ENCODE results near the gene PPIL6. TPM values are rescaled to one million over a fixed set of nuclear protein-coding genes. Genes with fewer than 3 reads are reported as not detected.

PPIL6 gene
- polyA plus RNA-seq, 4 donors = 15.4 to 18.8 (median 18.4) TPM

DNA sequence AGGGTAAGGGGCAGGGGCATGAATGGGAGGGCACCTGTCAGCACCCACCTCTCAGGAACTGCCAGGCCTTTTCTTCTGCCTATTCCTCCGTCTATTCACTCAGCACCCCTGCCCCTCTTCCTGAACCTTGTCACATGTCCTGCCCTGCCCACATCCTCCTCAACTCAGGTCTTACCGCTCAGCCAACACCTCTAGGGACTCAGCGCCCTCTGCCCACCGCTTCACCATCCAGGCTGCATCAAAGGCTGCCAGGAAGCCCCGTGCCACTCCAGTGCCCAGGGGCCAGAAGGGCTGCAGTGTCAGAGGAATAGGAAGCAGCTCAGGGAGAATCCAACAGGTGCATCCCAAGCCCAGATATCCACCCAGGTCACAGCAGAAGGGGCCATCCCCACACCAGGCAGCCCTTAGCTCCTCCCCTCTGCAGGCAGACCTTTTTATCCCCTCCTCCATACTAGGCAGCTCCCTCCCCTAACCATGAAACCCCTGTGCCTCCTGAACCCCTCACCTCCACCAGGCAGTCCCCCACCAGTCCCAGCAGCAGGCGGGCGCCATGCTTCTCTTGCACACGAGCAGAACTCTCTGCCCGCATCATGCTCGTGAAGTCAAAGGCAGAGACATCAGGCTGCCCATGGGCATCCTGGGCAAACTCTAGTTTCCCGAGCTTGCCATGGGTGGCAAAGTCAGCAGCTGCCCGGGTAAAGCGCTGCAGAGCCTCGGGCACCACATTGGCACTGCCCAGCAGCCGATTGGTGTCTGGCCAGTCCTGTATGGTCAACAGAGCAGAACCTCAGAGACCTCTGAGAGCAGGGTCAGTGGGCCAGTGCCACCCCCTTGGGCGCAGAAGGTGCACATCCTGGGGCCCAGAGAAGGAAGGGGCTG lies 9.6 kb upstream of the PPIL6 start:
- no peak for DNase-seq (ENCODE audit: low read depth in 4 of 4, low spot score in 2 of 4)

DNA sequence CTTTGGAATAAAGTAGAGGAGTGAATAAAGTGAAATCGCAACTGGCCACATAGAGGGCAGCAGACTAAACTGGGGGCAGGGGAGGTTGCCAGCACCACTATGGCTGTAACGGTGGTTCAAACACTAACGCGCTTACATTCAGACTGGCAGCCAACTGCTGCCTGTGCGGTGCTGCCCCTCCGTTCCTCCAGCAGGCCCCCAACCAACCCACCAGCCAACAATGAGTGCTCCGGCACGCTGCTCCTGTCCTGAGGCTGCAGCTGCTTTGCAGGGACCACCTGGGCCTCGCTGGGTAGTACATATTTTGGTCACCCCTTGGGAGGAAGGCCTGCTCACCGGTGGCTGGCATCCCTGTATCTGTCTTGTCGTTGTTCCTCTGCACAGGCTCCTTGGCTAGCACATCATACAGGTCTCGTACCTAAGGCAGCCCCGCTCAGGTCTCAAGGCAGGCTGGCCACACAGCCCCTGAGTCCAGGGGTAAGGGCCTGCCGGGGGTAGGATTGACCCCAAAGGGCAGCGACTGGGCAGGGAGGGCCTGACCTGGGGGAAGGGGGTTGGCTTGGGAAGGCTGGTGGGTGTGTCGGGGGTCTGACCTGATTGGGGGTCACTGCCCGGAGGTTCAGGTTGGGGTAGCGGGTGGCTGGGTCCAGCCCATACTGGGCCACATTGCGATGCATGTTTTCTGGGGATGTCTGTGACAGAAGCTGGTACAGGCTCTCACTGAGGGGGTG lies 8.8 kb upstream of the PPIL6 start:
- DNase-seq (ENCODE audit: low read depth in 4 of 4, low spot score in 2 of 4) = no peak

DNA sequence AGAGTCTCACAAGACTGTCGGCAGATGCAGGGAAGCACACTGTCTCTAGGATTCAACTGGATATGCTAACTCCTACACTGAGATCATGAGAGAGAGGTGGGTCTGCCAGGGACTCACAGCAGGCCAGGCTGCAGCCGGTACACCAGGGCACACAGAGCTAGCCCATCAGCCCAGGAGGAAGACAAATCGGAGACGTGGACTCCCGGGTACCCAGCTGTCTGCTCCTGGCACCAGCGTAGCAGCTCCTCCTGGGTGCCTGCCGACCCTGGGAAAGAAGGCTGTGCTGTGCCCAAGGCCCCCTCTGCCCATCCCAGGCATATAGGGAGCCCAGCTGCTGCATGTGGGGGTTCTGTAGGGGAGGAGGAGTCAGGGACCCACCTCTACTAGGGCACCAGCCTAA lies 8.2 kb upstream of the PPIL6 start:
- DNase-seq (ENCODE audit: low read depth in 4 of 4, low spot score in 2 of 4) = no peak

DNA sequence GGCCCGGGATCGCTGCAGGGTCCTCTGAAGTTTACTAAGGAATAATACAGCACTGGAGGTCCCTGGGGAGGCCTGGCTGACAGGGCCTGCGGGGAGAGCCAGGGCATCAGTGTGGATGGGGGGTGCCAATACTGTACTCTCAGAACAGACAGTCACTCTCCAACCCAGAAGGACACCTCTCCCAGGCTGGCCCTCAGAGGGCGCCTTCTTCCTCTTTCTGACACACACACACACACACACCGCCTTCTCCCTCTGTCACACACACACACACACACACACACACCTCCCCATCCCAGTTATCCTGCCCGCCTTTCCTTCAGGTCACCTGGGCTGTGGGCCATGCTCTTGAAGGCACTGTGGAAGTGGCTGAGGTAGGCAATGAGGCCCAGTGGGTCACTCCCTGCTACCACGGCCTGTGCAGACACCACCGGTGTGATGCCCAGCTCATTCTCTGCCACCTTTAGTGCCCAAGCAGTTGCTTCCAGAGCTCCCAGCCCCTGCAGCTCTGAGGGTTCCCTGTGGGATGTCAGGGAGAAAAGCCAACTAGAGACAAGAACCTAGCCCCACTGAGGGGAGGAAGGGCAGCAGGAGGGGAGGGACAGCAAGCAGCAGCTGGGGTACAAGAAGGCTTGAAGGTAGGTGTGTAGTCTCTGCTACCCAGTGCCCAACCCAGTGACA lies 7.6 kb upstream of the PPIL6 start:
- DNase-seq (ENCODE audit: low read depth in 4 of 4, low spot score in 2 of 4) = no peak

DNA sequence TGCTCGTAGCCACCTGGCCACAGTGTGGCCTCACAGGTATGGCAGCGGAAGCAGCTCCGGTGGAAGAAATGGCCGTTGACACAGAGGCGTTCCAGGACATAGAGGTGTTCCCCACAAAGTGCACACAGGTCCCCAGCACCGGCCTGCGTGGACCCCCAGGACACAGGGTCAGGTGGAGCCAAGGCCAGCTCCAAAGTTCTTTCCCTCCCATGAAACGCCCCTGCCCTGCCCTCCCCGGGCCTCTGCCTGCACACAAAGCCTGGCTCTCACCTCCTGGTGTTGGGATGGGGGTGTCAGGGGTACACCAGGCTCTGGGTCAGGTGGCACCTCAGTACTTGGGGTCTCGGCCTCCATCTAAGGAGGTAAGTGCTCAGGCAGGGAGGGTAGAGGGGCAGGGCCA lies 6.7 kb upstream of the PPIL6 start:
- DNase-seq (ENCODE audit: low read depth in 4 of 4, low spot score in 2 of 4) = no peak

DNA sequence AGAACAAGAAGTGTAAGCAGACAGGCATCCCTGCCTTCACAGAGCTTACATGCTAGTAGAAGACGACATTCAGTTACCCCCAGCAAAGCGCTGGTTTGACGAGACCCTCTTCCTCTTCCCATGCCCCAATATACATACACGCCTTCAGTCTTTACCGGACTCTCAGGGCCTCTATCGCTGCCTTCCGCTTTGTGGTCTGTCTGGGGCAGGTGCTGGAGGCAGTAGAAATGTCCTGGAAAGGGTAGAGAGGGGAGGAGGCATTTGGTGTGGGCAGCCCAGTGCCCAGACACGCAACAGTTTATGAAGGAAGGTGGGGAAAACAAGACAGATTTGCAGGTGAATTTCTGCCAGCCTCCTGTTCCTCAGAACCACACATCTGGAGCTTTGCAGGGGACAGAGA lies 6.1 kb upstream of the PPIL6 start:
- no peak for DNase-seq (ENCODE audit: low read depth in 4 of 4, low spot score in 2 of 4)

DNA sequence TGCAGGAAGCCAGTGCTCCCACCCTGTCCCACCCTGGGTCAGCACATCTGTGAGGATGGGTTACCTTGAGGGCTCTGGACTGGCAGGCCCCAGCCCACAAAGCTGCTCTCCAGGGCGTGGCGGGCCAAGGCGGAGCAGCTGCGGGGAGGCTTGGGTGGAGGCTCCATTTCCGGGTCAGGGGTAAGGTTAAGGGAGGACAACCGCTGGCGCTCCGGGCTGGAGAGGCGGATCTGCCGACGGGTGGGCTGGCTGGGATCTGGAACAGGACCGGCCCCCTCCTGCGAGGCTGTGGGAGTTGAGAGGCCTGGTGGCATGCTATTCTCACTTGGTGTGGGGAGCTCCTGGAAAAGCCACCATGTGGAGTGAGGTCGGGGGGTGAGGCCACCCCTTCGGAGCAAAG lies 5.6 kb upstream of the PPIL6 start:
- no peak for DNase-seq (ENCODE audit: low read depth in 4 of 4, low spot score in 2 of 4)

DNA sequence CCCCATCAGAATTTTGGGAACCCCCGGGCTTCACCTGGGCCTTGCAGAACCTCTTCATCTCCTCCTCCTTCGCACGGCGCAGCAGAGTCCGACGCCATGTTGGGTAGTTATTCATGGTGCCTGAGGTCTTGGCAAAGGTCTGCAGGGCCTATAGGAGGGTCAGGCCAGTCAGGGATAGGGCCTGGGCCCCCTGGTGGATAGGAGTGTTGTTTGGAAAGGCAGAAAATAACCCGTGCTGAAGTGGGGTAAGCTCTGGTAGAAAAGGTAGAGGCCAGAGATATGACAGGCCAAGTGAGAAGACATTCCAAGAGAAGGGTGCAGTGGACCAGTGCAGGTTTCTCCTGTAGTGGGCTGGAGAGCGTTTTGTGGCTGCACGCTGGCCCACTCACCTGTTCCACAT lies 5.0 kb upstream of the PPIL6 start:
- no peak for DNase-seq (ENCODE audit: low read depth in 4 of 4, low spot score in 2 of 4)

DNA sequence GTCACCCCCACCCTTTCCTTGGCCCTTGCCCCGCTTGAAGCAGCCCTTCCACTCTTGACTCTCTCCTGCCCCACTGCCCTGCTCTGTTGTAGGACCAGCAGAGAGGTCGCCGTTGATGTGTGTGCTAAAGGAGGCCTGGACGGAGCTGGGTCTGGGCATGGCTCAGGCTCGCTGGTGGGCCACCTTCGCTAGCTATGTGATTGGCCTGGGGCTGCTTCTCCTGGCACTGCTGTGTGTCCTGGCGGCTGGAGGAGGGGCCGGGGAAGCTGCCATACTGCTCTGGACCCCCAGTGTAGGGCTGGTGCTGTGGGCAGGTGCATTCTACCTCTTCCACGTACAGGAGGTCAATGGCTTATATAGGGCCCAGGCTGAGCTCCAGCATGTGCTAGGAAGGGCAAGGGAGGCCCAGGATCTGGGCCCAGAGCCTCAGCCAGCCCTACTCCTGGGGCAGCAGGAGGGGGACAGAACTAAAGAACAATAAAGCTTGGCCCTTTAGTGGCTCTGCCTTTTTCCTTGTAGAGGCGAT lies 3.1 kb upstream of the PPIL6 start:
- DNase-seq (ENCODE audit: low read depth in 4 of 4, low spot score in 2 of 4) = no peak

DNA sequence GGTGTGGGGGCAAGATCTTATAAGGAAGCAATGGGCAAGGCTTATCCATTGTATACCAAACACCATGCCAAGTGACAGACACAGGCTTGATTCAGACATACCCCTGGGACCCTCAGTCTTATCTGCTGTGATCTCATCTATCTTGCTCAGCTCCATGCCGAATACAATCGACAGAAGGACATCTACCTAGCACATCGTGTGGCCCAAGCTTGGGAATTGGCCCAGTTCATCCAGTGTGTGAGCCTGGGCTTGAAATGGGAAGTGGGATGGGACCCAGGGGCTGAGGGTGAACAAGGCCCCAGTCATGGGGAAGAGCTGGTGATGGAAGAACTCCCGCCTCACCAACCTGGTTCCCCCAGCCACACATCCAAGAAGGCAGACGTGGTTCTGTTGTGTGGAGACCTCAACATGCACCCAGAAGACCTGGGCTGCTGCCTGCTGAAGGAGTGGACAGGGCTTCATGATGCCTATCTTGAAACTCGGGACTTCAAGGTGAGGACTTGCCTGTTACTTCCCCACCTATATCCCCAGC lies 2.0 kb upstream of the PPIL6 start:
- DNase-seq (ENCODE audit: low read depth in 4 of 4, low spot score in 2 of 4) = no peak

DNA sequence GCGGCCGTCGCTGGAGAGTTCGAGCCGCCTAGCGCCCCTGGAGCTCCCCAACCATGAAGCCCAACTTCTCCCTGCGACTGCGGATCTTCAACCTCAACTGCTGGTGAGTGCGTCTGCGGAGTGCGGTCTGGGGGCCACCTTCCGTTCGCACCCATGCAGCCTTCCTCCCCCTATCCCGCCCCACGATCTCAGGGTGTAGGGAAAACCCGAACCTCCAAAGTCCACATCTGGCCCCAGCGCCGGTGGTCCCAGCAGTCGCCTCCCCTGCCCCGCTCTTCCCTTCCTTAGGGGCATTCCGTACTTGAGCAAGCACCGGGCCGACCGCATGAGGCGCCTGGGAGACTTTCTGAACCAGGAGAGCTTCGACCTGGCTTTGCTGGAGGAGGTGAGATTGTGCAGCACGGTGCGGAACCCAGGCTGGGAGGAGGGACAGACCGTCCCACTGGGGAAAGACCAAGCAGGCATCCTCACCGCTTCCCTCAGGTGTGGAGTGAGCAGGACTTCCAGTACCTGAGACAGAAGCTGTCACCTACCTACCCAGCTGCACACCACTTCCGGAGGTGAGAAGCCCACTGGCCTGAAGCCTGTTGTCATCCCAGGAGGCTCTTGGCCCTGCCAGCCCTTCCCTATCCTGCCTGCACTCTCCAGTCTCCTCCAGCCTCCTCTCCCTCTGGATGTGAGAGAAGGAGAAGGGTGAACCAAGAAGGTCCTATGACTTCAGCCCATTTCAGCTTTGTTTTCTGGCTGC lies 815 bp upstream of the PPIL6 start:
- DNase-seq (ENCODE audit: low read depth in 4 of 4, low spot score in 2 of 4) = no peak

DNA sequence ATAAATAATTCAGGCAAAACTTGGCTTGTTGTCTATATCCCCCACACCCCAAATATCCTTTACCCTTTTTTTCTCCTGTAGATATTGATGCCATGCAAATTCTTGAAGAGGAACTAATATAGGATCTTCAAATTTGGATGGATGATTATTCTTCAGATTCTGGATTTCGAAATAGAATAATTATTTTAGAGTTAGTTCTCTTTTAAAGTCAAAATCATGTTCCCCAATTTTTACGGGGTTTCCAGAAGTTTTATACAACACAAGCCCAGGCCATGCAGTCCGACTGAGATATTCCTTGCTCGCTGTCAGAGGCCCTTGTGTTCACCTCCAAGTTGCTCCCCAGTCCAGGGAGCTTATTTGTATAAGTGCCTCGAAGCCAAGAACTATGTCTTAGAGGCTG lies 4.4 kb downstream of the PPIL6 start:
- no peak for DNase-seq (ENCODE audit: low read depth in 4 of 4, low spot score in 2 of 4)

DNA sequence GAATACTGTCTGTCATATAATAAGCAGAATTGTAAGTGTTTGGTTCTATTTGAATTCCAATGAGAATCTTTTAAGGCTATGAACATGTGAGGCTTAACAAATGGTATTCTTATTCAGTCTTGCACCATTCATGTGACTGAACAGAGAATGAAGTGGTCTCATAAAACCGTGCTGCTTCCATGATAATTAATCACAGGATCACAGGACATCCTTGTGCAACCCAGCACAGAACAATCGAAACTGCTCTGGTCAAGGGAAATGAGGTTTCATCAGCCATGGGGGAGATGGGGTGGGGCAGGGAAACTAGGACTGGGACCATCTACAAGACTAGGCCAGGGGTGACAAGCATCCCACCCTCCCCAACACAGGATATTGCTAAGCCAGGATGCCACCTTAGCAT lies 6.0 kb downstream of the PPIL6 start:
- DNase-seq (ENCODE audit: low read depth in 4 of 4, low spot score in 2 of 4) = no peak

DNA sequence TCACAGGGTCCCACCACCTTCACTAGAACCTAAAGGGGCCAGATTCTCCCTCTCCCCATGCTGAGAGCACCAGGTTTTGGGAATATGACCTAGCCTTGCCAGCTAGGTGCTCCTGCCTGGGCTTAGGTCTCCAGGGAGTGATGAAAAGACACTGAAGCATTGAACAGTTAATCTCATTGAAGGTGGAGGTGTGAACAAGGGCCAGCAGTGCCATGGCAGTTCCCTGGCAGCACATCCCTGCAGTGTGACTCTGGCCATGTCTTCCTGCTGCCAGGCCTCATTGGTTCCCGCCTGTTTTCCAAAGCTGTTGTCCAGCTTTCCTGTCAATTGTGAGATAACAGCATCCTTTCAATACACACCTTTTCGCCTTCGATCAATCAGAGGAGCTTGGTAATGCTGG lies 10.9 kb downstream of the PPIL6 start:
- no peak for DNase-seq (ENCODE audit: low read depth in 4 of 4, low spot score in 2 of 4)

DNA sequence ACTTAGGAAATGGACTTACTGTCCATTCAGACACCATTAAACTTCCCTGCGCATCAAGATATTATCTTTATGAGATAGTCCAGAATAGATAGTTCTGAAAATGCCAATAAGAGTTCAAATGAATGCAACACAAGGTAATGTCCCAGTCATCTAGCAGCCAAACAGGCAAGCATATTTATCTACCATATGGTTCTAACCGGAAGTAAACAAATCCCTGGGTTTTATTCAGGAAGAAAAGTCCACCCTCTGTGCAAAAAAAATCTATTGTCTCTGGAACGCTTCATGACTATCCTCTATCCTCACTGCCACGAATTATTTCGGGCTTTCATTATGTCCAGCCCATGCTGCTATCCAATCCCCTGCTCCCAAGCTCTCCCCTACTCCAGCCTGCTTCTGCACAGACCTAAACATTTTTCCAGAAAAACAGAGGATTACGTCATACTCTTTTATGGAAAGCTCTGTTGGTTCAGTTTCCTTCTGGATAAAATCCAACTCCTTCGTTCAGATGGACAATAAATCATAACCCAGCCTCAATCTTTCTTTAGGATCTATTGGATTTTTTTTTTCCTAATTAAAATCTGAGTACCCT lies 11.4 kb downstream of the PPIL6 start:
- DNase-seq (ENCODE audit: low read depth in 4 of 4, low spot score in 2 of 4) = peak in 2 of 4 donors; percentile 7 to 19

DNA sequence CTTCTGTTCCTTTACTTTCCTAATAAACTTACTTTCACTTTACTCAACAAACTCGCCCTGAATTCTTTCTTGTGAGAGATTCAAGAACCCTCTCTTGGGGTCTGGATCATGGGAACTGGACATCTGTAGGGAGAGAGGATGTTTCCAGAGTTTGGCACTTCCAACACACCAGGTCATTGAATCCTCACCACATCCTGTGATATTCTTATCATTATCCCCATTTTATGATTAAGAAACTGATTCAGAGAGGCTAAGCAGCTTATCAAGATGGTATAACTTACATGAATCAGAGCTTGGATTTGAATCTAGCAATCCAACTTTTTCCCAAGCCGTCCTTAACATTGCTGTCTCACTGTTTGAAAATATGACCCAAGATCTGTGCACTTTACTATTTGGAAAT lies 15.5 kb downstream of the PPIL6 start:
- no peak for DNase-seq (ENCODE audit: low read depth in 4 of 4, low spot score in 2 of 4)

DNA sequence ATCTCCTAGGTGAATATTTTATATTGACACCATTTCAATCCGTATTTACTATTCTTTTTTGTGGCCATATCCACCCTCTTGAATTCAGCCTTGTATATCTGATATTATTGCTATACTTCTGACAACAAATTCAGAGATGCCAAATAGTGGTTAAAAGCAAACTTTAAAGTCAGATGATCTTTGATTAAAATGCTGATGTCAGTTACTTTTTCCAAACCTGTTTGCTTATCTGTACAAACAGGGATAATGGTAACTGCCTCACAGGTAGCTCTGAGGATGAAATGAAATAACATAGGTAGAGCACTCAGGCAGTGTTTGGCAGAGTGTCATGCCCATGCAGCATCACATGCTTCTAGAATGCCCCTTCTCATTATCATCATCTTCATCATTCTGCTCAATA lies 19.2 kb downstream of the PPIL6 start:
- no peak for DNase-seq (ENCODE audit: low read depth in 4 of 4, low spot score in 2 of 4)

DNA sequence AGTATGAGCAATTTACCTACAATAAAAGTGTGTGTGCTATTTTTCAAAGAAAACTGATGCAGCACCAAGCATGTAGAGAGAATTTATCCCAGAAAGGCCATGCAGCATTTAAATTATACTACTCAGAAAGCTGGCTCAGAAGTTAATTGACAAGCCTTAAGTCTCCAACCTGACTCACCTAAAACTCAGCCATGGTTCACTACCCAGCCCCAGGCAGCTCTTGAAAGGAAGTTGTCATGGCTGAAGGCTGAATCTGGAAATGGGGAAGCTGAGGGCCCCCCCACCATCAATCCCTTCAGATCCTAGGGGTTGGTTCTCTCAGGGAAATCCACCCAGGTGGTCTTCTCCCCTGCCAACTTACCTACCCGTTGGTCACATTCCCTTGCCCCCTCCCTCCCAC lies 19.7 kb downstream of the PPIL6 start:
- DNase-seq (ENCODE audit: low read depth in 4 of 4, low spot score in 2 of 4) = peak in 1 of 4 donors; percentile 31

DNA sequence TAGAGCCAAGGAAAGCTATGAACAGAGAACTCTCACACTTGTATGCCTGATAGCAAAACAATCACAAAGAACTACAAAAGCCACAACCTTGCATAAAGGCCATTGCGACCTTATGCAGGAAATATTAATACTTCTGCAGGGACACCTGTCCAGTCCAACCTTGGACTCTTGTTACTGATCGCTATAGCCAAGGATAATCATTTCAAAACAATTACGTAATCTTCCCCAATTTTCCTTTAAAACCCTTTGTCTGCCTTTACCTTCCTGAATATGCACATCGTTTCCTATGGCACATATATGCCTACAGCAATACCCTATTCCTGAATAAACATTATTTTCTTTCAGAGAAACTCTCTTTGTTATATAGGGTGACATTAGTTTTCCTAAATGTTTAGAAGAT lies 22.8 kb downstream of the PPIL6 start:
- DNase-seq (ENCODE audit: low read depth in 4 of 4, low spot score in 2 of 4) = no peak

DNA sequence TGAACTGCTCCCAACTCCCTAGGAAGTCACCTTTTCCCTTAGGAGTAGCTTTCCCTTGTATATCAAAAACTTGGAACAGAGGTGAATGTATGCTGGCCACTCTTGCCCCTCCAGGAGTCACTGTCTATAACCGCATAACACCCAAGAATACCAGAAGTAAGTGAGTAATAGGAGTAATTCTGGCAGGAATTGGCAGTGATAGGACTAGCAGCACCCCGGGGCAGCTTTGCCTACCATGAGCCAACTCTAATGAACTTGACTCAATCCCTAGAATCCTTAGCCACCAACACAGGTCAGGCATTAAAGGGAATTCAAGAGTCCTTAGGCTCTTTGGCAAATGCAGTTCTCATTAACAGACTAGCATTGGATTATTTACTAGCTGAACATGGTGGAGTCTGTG lies 29.4 kb downstream of the PPIL6 start:
- no peak for DNase-seq (ENCODE audit: low read depth in 4 of 4, low spot score in 2 of 4)

Measured in left renal cortex interstitium (tissue), 4 donors.